Activated CD4-positive, alpha-beta T cell treated with anti-CD3 and anti-CD28 coated beads for 24 hours (primary cell): ENCODE results near the gene ZNF587B.
"Not testable (repeated sequence)": the region's sequence is repeated elsewhere in the genome, so short reads cannot be mapped to it uniquely, and the experiment has no call there.

ENCODE experiments used
- DNase-seq, 2 donors: peaks; one replicate each; pipeline ENCODE4 v3.0.0-alpha.2; 2020; ENCODE audit warnings: low read depth in 2 of 2

ZNF587B gene

DNA sequence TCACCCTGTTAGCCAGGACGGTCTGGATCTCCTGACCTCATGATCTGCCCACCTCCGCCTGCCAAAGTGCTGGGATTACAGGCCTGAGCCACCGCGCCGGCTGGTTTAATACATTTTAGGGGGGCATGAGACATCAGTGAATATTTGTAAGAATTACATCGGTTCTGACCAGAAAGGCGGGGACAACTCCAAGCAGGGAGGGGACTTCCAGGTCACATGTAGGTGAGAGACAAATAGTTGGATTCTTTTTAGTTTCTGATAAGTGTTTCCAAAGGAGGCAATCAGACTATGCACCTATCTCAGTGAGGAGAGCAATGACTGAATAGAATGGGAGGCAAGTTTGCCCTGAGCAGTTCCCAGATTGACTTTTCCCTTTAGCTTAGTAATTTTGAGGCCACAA lies 11.7 kb upstream of the ZNF587B start:
- DNase-seq: no peak

DNA sequence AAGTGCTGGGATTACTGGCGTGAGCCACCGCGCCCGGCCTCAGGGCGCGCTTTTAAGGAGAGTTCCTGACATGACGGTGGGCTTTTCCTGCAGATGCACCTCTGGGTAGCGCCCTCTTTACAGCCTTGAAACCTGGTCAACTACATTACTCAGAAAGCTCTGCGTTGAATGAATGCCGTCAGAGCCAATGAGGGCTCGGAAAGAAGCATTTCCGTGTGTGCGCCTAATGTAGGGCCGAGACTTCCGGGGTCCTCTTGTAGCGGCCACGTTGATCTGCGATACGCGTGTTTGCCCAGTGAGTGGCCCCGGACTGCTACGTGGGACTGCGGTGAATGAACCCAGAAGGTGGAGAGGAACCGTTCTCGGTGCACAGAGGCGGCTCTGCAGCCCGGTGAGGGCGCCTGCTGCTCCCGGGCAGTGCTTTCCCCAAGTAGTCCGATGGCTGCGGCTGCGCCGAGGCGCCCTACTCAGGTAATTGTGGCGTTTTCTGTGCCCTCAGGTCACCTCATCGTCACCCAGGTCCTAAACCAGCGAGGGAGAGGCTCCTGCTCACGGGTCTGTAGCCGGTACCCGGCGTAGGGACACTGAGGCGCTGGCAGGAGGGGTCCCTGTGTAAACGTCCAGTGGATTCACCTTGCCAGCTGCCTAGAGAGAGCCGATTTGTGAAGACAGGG lies 10.5 kb upstream of the ZNF587B start:
- peak; percentile 50 to 61 for DNase-seq

DNA sequence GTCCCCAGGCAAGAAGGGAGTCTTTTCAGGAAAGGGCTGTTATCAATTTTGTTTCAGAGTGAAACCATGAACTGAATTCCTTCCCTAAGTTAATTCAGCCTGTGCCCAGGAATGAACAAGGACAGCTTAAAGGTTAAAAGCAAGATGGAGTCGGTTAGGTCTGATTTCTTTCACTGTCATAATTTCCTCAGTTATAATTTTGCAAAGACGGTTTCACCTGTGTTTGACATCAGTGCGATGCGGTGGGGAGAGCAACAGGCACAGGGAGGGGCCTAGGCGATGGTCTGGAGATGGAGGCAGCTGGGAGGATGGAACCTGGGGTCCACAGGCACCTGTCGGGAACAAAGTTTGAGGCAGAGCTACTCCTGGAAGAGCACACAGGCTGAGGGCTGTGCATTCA lies 9.5 kb upstream of the ZNF587B start:
- DNase-seq: no peak

DNA sequence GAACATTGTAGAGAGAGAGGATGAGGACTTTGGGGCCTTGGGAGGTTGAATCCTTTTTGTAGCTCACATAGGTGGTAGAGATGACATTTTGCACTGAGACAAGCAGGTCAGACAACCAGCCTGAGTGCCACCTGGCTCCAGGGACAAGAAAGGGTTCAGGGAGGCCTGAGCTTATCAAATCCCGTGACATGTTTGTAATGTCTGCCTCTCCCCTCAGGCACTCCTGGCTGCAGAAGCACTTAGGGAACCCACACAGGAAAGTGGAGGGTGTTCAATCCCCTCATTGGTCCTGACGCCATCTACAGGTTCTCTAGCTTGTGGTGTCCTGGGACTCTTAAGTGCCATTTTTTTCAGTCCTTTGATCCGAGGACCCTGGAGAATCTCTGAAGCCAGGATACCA lies 9.0 kb upstream of the ZNF587B start:
- not testable (repeated sequence) for DNase-seq

DNA sequence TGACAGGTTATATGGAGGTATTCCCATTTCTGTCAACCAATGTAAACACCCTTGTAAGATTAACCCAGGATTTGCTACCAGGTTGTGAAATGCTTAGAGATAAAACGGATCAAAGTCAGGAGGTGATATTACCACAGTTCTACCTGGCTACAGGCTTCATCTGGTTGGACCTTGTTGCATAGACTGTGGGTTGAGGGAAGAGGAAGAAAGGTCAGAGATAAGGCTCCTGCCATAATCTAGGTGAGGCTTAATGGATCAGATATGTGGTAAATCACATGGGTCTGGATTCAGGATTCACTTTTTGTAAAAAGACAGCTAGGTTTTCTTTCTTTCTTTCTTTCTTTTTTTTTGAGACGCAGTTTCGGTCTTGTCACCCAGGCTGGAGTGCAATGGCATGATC lies 8.6 kb upstream of the ZNF587B start:
- not testable (repeated sequence) for DNase-seq

DNA sequence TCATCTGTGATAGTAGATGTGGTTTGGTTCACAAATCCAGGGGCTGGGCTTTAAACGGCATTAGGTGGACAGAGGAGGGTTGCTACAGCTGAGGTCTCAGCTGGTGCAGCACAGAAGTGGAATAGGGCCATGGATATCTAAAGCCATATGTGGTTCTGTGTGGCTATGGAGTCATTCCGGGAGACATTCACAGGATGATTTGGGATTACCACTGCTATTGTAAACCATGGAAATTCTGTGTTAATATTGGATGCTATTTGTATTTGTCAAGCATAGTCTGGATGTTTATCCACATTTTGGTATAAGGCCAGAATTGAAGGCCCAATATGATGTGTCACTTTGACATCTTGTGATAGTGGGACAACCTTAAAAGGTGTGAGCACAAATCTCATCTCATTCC lies 6.9 kb upstream of the ZNF587B start:
- DNase-seq: not testable (repeated sequence)

DNA sequence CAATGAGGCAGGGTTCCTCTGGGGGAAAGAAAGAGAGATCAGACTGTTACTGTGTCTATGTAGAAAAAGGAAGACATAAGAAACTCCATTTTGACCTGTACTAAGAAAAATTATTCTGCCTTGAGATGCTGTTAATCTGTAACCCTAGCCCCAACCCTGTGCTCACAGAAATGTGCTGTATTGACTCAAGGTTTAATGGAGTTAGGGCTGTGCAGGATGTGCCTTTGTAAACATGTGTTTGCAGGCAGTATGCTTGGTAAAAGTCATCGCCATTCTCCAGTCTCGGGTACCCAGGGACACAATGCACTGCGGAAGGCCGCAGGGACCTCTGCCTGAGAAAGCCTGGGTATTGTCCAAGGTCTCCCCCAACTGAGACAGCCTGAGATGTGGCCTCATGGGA lies 6.5 kb upstream of the ZNF587B start:
- DNase-seq: not testable (repeated sequence)

DNA sequence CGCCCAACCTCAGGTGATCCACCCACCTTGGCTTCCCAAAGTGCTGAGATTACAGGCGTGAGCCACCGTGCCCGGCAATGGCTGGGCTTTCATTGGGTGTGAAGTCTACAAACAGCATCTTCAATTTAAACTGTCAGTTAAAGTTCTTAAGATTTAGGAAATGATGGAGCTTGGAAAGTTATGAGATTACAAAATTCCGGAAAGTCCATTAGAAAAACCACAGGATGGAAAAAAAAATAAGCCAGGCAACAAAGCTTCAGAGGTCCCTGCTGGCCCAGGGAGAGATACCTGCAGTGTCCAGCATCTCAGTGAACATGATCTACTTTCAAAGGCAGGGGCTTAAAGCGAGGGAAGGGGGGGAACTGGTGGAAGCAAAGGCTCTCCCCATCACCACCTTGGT lies 4.6 kb upstream of the ZNF587B start:
- no peak for DNase-seq

DNA sequence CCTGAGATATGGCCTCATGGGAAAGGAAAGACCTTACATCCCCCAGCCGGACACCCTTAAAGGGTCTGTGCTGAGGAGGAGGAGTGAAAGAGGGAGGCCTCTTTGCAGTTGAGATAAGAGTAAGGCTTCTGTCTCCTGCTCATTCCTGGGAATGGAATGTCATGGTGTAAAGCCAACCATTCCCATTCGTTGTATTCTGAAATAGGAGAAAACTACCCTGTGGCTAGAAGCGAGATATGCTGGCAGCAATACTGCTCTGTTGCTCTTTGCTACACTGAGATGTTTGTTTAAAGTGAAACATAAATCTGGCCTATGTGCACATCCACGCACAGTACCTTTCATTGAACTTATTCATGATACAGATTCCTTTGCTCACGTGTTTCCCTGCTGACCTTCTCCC lies 783 bp upstream of the ZNF587B start:
- DNase-seq: no peak

DNA sequence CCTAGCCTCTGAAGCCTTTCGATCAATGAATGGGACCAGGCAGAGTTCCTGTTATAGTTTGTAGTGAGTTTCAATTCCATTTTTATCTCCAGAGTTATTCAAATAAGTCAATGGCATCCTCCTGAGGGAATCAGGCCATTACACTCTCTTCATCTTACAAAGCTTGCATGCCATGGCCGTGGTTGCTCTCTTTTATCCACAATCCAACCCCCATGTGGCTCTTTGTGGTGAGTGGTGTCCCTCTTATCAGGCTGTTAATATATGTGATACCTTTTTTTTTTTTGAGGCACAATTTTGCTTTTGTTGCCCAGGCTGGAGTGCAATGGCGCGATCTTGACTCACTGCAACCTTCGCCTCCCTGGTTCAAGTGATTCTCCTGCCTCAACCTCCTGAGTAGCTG lies 6.9 kb downstream of the ZNF587B start:
- DNase-seq: not testable (repeated sequence)

DNA sequence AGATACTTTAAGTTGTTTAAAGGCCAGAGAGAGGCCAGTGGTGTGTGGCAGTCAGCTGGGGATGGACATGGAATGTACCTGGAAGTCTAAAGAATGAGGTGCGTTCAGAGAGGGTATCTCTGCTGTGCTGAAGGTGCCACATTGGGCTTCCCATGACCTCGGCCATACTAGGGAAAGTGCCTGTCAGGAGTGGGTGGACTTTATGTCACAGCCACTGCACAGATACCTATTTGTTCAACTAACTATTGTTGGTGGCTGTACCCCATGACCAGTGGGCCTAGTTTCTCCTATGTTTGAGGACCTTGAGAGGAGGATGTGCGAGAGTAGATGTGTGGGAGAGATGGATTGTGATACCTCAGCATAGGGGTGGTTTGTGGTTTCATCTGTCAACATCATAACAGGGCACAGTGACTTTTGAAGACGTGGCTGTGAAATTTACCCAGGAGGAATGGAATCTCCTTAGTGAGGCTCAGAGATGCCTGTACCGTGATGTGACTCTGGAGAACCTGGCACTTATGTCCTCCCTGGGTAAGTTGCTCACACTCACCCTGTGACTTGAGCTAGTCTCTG lies 8.6 kb downstream of the ZNF587B start:
- DNase-seq: not testable (repeated sequence)

DNA sequence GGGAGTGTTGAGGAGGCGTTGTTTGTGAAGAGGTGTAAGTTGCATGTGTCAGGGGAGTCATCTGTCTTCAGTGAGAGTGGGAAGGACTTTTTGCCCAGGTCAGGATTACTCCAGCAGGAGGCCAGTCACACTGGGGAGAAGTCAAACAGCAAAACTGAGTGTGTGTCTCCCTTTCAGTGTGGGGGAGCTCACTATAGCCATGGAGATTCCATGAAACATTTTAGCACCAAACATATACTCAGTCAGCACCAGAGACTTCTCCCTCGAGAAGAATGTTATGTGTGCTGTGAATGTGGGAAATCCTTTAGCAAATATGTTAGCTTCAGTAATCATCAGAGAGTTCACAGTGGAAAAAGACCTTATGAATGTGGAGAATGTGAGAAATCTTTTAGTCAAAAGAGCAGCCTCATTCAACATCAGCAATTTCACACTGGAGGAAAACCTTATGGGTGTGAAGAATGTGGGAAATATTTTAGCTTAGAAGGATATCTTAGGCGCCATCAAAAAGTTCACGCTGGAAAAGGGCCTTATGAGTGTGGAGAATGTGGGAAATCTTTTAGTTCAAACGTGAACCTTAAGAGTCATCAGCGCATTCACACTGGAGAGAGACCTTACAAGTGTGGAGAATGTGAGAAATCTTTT lies 11.1 kb downstream of the ZNF587B start:
- no peak for DNase-seq

DNA sequence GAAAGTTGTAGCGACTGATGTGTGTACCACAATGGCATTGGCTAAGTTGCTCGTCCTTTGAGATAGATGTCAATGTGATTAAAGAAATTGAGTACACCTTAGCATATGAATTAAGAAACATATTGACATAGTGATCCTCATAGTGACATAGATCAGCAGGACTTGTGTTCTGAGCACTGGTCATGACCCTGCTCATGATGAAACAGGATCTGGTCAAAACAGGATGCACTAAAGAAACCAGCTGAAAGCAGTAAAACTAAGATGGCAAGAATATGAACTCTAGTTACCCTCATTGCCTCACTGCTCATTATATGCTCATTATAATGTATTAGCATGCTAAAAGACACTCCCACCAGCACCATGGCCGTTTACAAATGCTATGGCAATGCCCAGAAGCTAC lies 17.1 kb downstream of the ZNF587B start:
- DNase-seq: not testable (repeated sequence)

DNA sequence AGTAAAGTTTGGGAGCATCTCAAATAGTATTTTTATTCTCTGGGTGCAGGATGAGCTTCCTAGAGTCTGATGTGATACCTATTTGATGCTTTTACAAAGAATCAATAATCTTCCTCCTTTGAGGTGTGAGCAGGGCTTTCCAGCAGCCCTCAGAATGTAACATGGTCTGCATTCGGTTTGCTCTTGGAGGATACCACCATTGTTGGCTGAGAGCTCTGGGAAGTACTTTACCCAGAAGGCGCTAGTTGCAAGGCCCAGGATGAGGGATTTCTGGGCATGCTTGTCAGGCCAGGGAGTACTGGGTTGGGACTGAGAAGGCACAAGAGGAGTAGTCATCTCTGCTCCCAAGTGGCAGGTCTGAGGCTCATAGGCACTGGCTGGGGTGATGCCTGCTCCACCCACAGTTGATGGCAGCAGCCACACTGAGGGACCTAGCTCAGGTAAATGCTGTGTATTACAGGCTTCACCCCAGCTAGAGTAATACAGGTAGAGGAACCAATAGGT lies 19.1 kb downstream of the ZNF587B start:
- DNase-seq: not testable (repeated sequence)

DNA sequence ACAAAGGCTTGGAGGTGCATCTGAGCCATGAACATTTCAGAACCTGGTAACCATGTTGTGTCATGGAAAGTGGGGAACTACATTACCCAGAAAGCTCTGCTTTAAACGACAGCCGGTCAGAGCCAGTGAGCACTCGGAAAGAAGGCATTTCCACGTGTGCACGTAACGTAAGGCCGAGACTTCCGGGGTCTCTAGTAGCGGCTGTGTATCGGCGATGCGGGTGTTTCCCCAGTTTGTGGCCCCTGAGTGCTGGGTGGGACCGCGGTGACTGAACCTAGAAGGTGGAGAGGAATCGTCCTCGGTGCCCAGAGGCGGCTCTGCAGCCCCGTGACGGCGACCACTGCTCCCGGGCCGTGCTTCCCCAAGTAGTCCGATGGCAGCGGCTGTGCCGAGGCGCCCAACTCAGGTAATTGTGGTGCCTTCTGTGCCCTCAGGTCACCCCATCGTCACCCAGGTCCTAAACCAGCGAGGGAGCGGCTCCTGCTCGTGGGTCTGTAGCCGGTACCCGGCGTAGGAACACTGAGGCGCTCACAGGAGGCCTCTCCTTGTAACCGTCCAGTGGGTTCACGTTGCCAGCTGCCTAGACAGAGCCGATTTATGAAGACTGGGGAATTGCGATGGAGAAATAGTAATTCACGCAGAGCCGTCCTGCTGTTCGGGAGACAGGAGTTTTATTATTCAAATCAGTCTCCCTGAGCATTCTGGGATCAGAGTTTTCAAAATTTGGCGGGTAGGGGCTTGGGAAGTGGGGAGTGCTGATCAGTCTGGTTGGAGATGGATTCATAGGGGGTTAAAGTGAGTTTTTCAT lies 19.8 kb downstream of the ZNF587B start, which contains the start of gene ZNF587:
ZNF587 (plus strand) TSS at position 194 of the 808 bp plus-strand sequence; CDS start at position 374, 180 bp downstream.
- DNase-seq: peak; percentile 56 to 61

DNA sequence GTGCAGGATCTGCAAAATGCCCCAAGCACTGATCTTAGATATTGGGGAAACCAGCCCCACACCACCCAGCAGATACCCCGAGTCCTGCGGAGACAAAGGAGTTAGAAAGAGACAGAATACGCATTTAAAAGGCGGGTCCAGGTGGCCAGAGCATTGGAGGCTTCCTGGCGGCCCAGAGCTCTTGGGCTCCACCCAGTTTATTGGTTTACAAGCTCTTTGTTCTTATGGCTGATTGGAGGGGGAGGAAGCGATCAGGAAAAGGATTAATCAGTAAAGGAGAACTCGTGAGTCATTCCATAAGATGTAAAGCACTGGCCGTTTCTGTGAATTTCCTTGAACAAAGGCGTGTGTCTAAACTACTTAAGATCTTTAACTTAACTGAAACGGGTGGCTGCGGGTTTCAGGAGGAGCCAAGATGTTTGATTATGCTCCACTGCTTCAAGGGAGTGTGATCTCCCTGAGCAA lies 20.5 kb downstream of the ZNF587B start:
- no peak for DNase-seq

DNA sequence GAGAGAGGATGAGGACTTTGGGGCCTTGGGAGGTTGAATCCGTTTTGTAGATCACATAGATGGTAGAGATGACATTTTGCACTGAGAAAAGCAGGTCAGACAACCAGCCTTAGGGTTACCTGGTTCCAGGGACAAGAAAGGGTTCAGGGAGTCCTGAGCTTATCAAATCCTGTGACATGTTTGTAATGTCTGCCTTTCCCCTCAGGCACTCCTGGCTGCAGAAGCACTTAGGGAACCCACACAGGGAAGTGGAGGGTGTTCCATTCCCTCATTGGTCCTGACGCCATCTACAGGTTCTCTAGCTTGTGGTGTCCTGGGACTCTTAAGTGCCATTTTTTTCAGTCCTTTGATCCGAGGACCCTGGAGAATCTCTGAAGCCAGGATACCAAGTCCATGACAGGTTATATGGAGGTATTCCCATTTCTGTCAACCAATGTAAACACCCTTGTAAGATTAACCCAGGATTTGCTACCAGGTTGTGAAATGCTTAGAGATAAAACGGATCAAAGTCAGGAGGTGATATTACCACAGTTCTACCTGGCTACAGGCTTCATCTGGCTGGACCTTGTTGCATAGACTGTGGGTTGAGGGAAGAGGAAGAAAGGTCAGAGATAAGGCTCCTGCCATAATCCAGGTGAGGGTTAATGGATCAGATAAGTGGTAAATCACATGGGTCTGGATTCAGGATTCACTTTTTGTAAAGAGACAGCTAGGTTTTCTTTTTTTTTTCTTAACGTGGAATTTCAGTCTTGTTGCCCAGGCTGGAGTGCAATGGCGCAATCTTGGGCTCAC lies 21.9 kb downstream of the ZNF587B start:
- DNase-seq: not testable (repeated sequence)

DNA sequence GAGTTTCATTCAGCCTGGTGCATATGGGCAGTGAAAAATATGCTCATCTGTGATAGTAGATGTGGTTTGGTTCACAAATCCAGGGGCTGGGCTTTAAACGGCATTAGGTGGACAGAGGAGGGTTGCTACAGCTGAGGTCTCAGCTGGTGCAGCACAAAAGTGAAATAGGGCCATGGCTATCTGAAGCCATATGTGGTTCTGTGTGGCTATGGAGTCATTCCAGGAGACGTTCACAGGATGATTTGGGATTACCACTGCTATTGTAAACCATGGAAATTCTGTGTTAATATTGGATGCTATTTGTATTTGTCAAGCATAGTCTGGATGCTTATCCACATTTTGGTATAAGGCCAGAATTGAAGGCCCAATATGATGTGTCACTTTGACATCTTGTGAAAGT lies 24.0 kb downstream of the ZNF587B start:
- not testable (repeated sequence) for DNase-seq

DNA sequence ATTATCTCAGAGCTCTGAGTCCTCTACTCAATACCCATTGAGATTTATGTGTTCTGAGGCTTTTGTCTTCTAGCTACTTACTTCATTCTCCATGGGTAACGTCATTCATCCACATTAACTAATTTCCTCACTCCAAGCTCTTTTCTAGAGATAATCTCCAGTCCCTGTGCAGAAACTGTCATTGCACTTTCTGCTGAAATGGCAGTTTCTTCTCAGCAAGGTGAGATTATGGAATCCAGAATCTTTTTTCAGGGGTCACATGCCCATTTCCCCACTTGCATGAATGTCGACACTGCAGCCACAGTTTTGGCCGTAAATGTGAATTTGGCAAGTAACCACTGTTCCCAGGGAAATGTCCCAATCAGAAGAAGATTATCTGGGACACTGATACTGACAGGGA lies 32.3 kb downstream of the ZNF587B start:
- DNase-seq: not testable (repeated sequence)

DNA sequence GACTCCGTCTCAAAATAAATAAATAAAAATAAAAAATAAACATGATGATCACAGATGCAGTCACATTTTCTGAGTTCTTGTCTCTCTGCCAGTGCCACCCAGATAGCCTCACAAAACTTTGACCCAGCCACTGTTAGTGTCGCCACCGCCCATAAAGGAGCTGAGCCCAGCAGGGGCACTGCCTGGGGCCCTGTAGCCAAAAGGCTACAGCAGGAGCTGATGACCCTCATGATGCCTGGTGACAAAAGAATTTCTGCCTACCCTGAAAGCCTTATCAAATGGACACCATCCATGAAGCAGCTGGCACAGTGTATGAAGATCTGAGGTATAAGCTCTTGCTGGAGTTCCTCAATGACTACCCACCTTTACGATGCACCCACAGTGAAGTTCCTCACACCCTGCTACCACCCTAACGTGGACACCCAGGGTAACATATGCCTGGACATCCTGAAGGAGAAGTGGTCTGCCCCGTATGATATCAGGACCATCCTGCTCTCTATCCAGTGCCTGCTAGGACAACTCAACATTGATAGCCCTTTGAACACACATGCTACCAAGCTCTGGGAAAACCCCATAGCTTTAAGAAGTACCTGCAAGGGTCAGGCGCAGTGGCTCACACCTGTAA lies 37.9 kb downstream of the ZNF587B start:
- no peak for DNase-seq

DNA sequence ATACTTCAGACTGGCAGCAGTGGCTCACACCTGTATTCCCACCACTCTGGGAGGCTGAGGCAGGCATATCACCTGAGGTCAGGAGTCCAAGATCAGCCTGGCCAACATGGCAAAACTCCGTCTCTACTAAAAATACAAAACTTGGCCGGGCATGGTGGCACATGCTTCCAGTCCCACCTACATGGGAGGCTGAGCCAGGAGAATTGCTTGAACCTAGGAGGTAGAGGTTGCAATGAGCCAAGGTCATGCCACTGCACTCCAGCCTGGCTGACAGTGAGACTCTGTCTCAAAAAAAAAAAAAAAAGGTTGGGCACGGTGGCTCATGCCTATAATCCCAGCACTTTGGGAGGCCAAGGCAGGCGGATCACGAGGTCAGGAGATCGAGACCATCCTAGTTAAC lies 39.6 kb downstream of the ZNF587B start:
- not testable (repeated sequence) for DNase-seq
